Endothelial cell of umbilical vein (primary cell): Measurements from ENCODE around the gene PPY. TPM values are rescaled to one million over a fixed set of nuclear protein-coding genes. Genes with fewer than 3 reads are reported as not detected.
A peak's percentile ranks its signal among the peaks of the same experiment; 100 is the strongest.

Experiments used
- BruUV-seq: library from RNA; stranded (reverse); fragments of 400-500 nt; replicated peaks from 2 replicates; lab custom pipeline; 2021; lab: Mats Ljungman, UMichigan
- CTCF ChIA-PET: fragments of 300-600, 350-600 bp; sonication (Branson Sonifier 250); formaldehyde crosslinking; loops from one replicate; lab custom pipeline; 2021; ENCODE audit warnings: antibody characterized with exemption, inconsistent platforms; lab: Charles Lee
- POLR2A ChIA-PET: fragments of 300-600, 350-600 bp; sonication (Branson Sonifier 250); formaldehyde crosslinking; loops from one replicate; lab custom pipeline; 2021; ENCODE audit warnings: antibody characterized with exemption, inconsistent platforms; lab: Charles Lee
- DNase-seq: peaks from one replicate; pipeline ENCODE4 v3.0.0-alpha.2; 2011; ENCODE audit warnings: low read depth, low spot score
- FAIRE-seq: peaks from 2 replicates; lab custom pipeline; 2011; peaks lifted over from hg19 to GRCh38; lab: Jason Lieb, UNC
- H2AFZ ChIP-seq: 2 replicates; pipeline ENCODE4 v1.6.0; 2012; ENCODE audit warnings: low read depth, low read length, control low read depth, inconsistent platforms
- H3K27ac ChIP-seq: 2 replicates; pipeline ENCODE4 v1.5.1; 2011; ENCODE audit warnings: low read depth, mild to moderate bottlenecking, control low read depth, low read length, moderate library complexity; ENCODE audit not compliant: insufficient read depth
- H3K27me3 ChIP-seq, 2 experiments: 2 replicates each; pipeline versions ENCODE4 v1.6.0 to v1.6.1; 2011; ENCODE audit warnings: low read length in 2 of 2, mixed read lengths in 1 of 2; ENCODE audit not compliant: control insufficient read depth in 2 of 2, insufficient read depth in 2 of 2
- H3K36me3 ChIP-seq, 2 experiments: 2 replicates in 1 of 2; 3 replicates in 1 of 2; pipeline ENCODE4 v1.5.1; 2011; ENCODE audit warnings: low read length in 2 of 2, mild to moderate bottlenecking in 1 of 2, moderate library complexity in 1 of 2; ENCODE audit not compliant: control insufficient read depth in 2 of 2, insufficient read depth in 2 of 2; ENCODE audit errors: extremely low read depth in 1 of 2
- H3K4me1 ChIP-seq: 3 replicates; pipeline ENCODE4 v1.5.1; 2011; ENCODE audit warnings: mild to moderate bottlenecking, low read length; ENCODE audit not compliant: control insufficient read depth, insufficient read depth; ENCODE audit errors: extremely low read depth
- H3K4me2 ChIP-seq: 2 replicates; pipeline ENCODE4 v1.6.1; 2011; ENCODE audit warnings: low read length, control low read depth, mixed read lengths; ENCODE audit not compliant: insufficient read depth
- H3K4me3 ChIP-seq, 3 experiments: fragments of 200-600 bp in 1 of 3; sonication (generic), shearing (Covaris generic) in 1 of 3; replicated peaks in 1 of 3; 2 replicates each; pipeline ENCODE4 v1.5.1; 2011 to 2016; ENCODE audit warnings: control low read depth in 3 of 3, low read length in 3 of 3, mild to moderate bottlenecking in 2 of 3, inconsistent platforms in 1 of 3, low read depth in 1 of 3, moderate library complexity in 1 of 3; ENCODE audit not compliant: insufficient read depth in 1 of 3
- H3K79me2 ChIP-seq: 2 replicates; pipeline ENCODE4 v1.6.0; 2012; ENCODE audit warnings: low read length, inconsistent platforms; ENCODE audit not compliant: control insufficient read depth, insufficient read depth
- H3K9ac ChIP-seq: replicated peaks from 2 replicates; pipeline ENCODE3; 2011; ENCODE audit warnings: low read length, control low read depth; ENCODE audit not compliant: insufficient read depth; ENCODE audit errors: extremely low read depth
- H3K9me1 ChIP-seq: replicated peaks from 3 replicates; pipeline ENCODE4 v1.6.0; 2011; ENCODE audit warnings: mild to moderate bottlenecking, low read length; ENCODE audit not compliant: control insufficient read depth, insufficient read depth; ENCODE audit errors: extremely low read depth
- H3K9me3 ChIP-seq: replicated peaks from 2 replicates; pipeline ENCODE4 v1.5.1; 2012; ENCODE audit warnings: low read length, inconsistent platforms; ENCODE audit not compliant: control insufficient read depth, insufficient read depth
- H4K20me1 ChIP-seq: replicated peaks from 2 replicates; pipeline ENCODE3; 2011; ENCODE audit warnings: mild to moderate bottlenecking, low read length; ENCODE audit not compliant: control insufficient read depth, insufficient read depth; ENCODE audit errors: extremely low read depth
- CTCF ChIP-seq, 2 donors: IDR thresholded peaks; 1 replicate in 1 of 2; 2 replicates in 1 of 2; pipeline ENCODE4 v1.5.1; 2011; ENCODE audit warnings: low read length in 2 of 2, mild to moderate bottlenecking in 2 of 2, moderate library complexity in 2 of 2, control low read depth in 1 of 2, inconsistent platforms in 1 of 2, low read depth in 1 of 2; ENCODE audit not compliant: insufficient read depth in 1 of 2; ENCODE audit errors: extremely low read depth in 1 of 2
- EZH2 ChIP-seq: IDR thresholded peaks from 2 replicates; pipeline ENCODE4 v1.6.1; 2012; ENCODE audit warnings: borderline replicate concordance, low read depth, mild to moderate bottlenecking, moderate library complexity, low read length, inconsistent platforms; ENCODE audit not compliant: severe bottlenecking
- GATA2 ChIP-seq: IDR thresholded peaks from 2 replicates; pipeline ENCODE4 v1.7.0; 2011; ENCODE audit warnings: low read depth, mild to moderate bottlenecking, moderate library complexity, mixed read lengths, low read length; ENCODE audit not compliant: insufficient read length, insufficient read depth
- MYC ChIP-seq: IDR thresholded peaks from one replicate; pipeline ENCODE4 v1.6.1; 2011; ENCODE audit warnings: mild to moderate bottlenecking, low read depth, low read length
- dilution Hi-C: fragments of 300-500 bp; cut with MboI; formaldehyde crosslinking; loops from one replicate; pipeline ENCODE4 v1.15.0; 2019; ENCODE audit warnings: low sequenced_read_pairs; ENCODE audit not compliant: extremely low pct_ligation_motif_present
- intact Hi-C: fragments of 100-400 bp; cut with micrococcal nuclease; formaldehyde crosslinking; loops from one replicate; pipeline ENCODE4 v1.10.0; 2022
- polyA plus RNA-seq, 4 experiments: library from polyadenylated mRNA; depleted of rRNA in 3 of 4; stranded (reverse) in 3 of 4; unstranded in 1 of 4; fragments of >200 nt; gene quantifications; 2 replicates each; pipeline versions ENCODE4 v1.2.1 to v1.2.3, GENCODE V29; 2011 to 2012; ENCODE audit warnings: missing spikeins in 1 of 4
- total RNA-seq: library from RNA; stranded (reverse); gene quantifications from 2 replicates; pipeline ENCODE4 v1.2.3, GENCODE V29; 2021

Gene PPY
- total and polyA plus RNA-seq, 2 donors (not counting 3 experiments of a cell fraction or from before 2014, with no cell fraction given) = not detected

DNA sequence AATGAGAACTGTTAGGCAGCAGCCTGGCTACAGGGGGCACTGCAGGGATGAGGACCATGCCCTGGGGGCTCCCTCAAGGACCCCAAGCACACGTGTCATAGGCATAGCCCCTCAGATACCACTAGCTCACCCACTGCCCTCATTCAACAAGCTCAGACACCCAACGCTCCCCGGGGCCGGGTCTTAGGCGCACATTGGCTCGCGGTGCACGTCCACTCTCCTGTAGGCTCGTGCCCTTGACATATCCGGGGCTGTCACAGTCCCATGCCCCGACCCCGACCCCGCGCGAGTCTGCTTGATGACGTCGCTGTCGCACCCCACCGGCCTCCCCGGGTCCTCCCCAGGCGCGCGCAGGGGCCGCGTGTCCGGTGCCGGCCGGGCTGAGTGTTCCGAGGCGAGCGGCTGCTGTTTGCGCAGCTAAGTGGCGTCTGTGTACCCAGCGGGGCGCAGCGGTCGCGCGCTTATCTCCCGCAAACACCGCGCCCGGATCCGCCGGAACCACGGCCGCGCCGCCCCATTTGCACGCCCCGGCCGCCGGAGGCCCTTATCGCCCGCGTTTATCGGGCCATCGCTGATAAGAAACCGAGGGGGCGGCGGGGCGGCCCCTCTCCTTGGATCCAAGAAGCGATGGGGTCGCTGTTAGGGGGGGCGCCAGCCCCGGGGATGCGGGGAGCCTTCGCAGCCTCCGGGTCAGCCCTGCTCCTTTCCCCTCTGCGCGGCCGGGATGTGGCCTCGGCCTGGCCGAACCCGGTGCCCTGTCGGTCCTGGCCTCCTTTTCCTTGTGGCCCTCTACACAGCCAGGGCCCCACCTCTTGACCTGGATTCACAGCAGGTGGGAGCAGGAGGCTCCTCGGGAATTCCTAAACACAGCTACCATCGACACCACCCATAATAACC, 41.5 kb upstream of the PPY start:
- CTCF ChIA-PET = interaction anchor here (0.6 to 2.7 kb wide), 8 partner anchors 9 to 59 kb away, joined by 3 to 14 read pairs (median 4); no protein-coding TSS in a partner anchor

More for the DNA sequence above, 41.5 kb upstream of the PPY start:
- intact Hi-C loops (no loop called here), dilution Hi-C loops (no loop called here)
- no peak for DNase-seq
- FAIRE-seq = no peak
- H3K79me2 ChIP-seq = no peaks in the 10 kb centered on the region
- H3K27me3 ChIP-seq = peaks cover 13% of the 10 kb centered on the region in 2 experiments
- H4K20me1 ChIP-seq = no peaks in the 10 kb centered on the region
- TF ChIP-seq CTCF (IDR thresholded peaks at IDR 0.05; ENCODE audit: extremely low read depth in 1 of 2, insufficient read depth in 1 of 2, low read depth in 1 of 2, low read length in 2 of 2) (peak; percentile 18 to 43), GATA2 (peak; percentile 39), MYC (no peak), EZH2 (no peak)
- POLR2A ChIA-PET = no interaction called here
- H2AFZ ChIP-seq = peak overlapping the region; percentile 35
- H3K4me1 ChIP-seq = peaks cover 4% of the 10 kb centered on the region
- peak overlapping the region; percentile 16 to 33 (median 22) for H3K4me3 ChIP-seq
- peak overlapping the region; percentile 37 for H3K4me2 ChIP-seq
- H3K9me3 ChIP-seq = no peaks in the 10 kb centered on the region
- no peak overlapping the region for H3K27ac ChIP-seq
- no peak overlapping the region for H3K9ac ChIP-seq
- no peaks in the 10 kb centered on the region for H3K36me3 ChIP-seq
- H3K9me1 ChIP-seq = no peaks in the 10 kb centered on the region
- BruUV-seq = no TSS peak
